HUDEP-2 (cell line): ENCODE data around the gene KRTAP20-2.

Experiments used
- DNase-seq, 76 experiments: peaks; one replicate each; lab custom pipeline; 2025; ENCODE audit not compliant: unreplicated experiment in 76 of 76; lab: John Stamatoyannopoulos, UW

KRTAP20-2 gene

DNA sequence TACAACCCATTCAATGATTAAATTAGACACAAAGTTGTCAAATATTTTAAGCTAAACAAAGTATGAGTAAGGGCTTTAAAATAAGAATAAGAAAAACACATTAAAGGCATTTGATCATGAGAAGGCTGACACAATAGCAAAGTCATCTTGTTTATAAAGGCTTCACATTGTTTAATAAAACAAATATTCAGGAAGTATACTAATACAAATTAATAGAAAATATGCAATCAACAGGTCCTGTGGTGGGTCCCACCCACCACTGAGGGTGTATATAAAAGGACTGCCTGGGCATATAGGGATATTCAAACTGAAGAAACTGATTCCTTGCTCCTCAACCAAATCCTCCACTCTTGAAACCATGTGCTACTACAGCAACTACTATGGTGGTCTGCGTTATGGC lies at the start of gene KRTAP20-2:
Gene KRTAP20-2 (plus strand): TSS at position 301 of the 400 bp plus-strand sequence. CDS start 58 bp downstream, at position 359.
- no peak for DNase-seq

DNA sequence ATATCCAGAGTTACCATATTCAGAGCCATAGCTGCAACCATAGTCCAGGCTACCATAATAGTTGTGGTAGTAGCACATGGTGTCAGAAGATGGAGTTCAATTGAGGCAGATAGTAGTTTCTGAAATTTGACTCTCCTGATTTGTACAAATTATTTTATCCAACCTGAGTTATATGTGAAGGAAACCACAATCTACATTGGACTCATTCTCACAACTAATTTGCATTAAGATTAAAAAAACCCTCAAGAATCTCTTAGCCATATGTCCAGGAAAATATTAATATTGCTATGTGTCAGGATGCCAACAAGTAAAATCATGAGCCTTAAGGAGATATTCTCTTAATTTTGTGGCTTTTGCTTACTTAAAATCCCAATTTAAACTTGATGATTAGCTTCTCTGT lies 44.7 kb upstream of the KRTAP20-2 start, which contains the start of gene KRTAP22-2:
Gene KRTAP22-2 (minus strand): TSS at position 101 of the 400 bp plus-strand sequence.
- DNase-seq, result no peak

DNA sequence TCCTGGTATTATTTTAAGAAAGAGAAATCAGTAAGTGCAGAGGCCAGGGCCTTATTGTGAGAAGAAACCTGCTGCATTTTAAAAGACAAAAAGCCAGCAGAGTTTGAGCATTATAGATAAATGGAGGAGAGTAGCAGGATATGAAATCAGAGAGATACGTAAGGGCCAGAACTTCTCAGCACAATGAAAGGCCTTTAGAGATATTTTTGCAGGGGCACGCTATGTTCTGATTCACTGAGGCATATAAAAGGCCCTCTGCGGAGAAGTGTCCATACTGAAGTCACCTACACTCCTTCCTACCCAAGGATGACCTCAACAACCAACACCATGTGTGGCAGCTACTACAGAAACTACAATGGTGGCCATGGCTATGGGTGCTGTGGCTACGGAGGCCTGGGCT lies 42.9 kb upstream of the KRTAP20-2 start, which contains the start of gene KRTAP6-3:
Gene KRTAP6-3 (plus strand): TSS at position 301 of the 400 bp plus-strand sequence. CDS start 6 bp downstream, at position 307.
- no peak for DNase-seq

DNA sequence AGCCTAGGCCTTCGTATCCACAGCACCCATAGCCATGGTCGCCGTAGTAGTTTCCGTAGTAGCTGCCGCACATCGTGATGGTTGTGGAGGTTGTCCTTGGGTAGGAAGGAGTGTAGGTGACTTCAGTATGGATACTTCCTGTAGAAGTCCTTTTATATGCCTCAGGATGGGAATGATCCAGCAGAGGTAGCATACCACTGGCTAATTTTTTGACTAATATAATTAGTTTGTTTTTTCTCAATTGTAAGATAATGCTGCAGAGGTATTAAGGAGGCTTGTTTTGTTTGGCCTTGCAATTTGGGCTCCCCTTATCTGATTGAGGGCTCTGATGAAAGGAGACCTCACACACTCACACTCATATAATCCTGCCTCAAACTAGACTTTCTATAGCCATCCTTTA lies 36.2 kb upstream of the KRTAP20-2 start, which contains the start of gene KRTAP6-2:
Gene KRTAP6-2 (minus strand): TSS at position 101 of the 400 bp plus-strand sequence. CDS start 28 bp downstream, at position 73.
- no peak for DNase-seq

DNA sequence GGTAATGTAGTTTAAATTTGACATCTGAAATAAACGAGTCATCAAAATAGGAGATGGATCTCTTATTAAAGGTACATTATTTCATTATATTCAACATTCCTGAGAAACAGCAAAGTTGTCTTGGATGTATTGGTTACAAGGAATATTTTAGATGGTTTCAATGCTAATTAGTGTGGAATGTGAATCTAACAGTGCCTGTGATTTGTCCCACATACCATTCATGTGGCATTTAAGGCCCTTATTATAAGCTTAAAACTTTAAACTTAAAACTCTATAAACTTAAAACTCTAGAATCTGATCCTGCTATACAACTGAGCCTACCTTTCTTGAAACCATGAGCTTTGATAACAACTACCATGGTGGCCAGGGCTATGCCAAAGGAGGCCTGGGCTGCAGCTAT lies 34.2 kb upstream of the KRTAP20-2 start, which contains the start of gene KRTAP22-1:
Gene KRTAP22-1 (plus strand): TSS at position 301 of the 400 bp plus-strand sequence.
- no peak for DNase-seq

DNA sequence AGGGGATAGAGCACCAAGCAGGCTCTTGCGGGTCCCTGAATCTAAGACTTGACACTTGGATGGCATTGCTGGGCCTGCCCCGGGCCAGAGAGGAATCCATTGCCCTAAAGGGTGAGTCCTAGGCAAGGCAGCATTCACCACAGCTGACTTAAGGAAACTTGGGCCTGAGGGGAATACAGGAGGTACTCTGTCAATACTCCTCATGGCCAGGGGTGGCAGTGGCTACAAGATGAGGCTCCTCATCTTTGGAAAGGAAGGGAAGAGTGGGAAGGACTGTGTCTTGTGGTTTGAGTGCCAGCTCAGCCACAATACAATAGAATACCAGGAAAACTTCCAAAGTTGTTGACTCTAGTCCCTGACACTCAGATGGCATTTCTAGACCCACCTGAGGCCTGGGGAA lies 29.0 kb upstream of the KRTAP20-2 start:
- DNase-seq, result no peak

DNA sequence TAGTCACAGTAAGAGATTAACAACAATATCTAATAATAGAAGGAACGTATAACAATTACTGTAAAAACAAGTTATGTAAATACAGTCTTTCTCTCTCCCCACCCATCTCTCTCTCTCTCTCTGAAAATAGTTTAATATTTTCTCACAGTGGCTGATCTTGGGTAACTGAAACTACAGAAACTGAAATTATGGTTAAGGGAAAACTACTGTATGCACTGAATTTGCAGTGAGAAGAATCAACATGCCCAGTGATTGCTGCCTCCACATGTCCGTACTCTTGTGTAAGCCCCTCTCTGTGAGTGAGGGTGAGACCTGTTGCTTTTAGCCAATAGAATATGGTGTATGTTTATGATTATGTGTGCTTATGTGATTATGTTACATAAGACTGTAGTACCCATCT lies 22.9 kb upstream of the KRTAP20-2 start:
- DNase-seq, result no peak

DNA sequence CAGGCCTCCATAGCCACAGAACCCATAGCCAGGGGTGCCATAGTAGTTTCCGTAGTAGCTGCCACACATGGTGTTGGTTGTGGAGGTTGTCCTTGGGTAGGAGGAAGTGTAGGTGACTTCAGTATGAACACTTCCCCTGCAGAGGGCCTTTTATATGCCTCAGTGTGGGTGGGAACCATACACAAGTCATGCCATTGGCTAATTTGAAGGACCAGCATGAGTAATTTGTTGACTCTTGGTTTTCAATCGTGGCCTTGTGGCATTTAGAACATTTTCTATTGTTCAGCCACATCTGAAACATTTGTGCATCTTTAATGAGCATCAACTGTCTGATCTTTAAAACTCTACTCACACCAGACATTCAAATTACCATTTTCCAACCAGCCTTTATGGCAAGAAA lies 21.2 kb upstream of the KRTAP20-2 start, which contains the start of gene KRTAP6-1:
Gene KRTAP6-1 (minus strand): TSS at position 95 of the 400 bp plus-strand sequence. CDS start 26 bp downstream, at position 69.
- DNase-seq, result no peak

DNA sequence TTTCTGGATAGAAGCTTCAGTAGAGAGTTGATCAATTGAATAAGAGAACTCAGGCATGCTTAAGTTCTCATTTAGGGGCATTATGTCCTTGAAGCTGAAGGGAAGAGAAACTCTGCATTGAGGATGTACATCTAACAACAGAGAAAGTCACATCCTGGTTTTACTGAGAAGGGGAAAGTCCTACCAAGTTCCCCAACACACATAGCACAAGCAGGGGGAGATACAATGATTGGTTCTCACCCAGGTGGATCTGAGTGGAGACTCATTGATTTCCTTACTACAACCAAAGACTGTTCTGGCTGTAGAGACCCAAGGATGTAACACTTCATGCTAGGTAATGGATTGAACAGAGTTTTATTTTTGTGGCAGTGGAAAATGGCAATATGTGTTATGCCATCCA lies 19.8 kb upstream of the KRTAP20-2 start:
- no peak for DNase-seq

DNA sequence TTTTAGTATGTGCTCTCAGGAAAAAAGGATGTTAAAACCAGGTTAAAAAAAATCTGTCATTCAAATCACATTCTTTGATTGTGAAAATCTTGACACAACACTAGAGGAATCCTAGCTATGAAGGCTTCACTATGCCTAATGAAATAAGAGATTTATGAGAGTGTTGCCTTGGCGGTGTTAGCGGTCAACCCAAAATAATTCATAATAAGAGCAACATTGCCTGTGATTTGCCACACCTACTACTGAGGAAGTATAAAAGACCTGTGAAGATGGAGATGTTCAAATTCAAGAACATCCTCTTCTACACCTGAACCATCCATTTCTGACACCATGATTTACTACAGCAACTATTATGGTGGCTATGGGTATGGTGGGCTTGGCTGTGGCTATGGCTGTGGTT lies 18.9 kb upstream of the KRTAP20-2 start, which contains the start of gene KRTAP20-1:
Gene KRTAP20-1 (plus strand): TSS at position 301 of the 400 bp plus-strand sequence. CDS start 30 bp downstream, at position 331.
- DNase-seq, result no peak

DNA sequence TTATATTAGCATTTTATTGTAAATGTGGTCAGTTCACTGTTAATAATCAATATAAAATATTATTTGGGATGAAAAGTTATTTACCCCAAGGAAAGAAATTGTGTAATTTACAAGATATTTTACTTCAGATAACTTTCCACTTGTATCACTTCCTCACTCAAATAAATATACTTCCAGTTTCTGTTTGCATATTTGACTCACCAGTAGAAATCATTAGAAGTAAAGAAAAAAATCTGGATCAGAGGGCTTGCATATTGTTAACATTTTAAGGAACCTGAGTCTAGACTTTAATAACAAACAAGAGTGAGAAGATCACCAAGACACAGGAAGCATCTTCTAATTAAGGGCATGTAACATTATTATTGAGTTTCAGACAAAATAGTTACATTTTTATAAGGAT lies 14.9 kb upstream of the KRTAP20-2 start:
- no peak for DNase-seq

DNA sequence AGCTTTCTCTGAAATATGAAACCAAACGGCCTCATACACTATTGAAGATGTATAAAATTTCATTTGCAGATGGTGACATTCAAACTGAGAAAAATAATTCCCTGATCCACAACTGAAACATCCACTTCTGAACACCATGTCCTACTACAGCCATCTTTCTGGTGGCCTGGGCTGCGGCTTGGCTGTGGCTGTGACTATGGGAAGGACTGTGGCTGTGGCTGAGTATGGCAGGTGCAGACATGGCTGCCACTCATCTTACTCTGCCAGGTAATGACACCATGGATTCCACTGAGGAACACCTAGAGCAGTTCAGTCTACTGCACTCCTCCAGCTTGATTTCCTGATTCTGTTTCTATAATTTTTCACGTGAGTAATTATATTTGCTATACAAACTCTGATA lies 14.5 kb upstream of the KRTAP20-2 start, which contains the start of gene KRTAP20-4:
Gene KRTAP20-4 (plus strand): TSS at position 106 of the 400 bp plus-strand sequence.
- no peak for DNase-seq

DNA sequence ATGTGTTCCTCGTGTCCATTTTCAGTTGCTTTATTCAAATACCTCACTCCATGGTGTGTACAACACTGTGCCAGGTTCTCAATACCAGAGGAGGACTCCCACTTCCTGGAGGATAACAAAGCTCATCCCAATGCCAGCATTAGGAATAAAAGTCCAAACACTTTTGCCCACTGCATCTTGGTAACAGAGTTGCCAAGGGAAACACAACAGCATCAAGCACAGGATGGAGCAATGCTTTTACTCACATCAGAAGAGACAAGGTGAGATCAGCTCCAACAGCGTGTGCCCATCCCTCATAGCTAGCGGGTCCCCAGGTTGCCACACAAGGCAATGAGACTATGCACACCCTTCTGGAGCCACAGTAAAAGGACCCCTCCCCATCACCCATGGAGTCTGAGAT lies 11.6 kb upstream of the KRTAP20-2 start:
- DNase-seq, result no peak

DNA sequence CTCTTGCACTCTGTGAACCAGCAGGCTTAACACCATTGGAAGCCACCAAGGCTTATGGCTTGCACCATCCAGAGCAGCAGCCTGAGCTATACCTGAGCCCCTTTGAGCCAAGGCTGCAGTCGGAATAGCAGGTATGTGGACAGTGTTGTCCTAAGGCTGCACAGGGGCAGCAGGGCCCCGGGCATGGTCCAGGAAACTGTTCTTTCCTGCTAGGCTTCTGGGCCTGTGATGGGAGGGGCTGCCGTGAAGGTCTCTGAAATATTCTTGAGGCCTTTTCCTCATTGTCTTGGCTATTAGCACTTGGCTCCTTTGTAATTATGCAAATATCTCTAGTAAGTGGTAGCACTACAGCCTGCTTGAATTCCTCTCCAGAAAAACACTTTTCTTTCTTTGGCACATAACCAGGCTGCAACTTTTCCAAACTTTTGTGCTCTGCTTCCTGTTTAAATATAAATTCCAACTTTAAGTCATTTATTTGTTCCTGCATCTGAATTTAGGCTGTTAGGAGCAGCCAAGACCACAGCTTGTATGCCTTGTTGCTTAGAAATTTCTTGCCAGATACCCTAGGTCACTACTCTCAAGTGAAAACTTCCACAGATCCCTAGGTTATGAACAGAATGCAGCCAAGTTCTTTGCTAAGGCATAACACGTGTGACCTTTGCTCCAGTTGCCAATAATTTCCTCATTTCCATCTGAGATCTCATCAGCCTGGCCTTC lies 9.4 kb upstream of the KRTAP20-2 start:
- no peak for DNase-seq

DNA sequence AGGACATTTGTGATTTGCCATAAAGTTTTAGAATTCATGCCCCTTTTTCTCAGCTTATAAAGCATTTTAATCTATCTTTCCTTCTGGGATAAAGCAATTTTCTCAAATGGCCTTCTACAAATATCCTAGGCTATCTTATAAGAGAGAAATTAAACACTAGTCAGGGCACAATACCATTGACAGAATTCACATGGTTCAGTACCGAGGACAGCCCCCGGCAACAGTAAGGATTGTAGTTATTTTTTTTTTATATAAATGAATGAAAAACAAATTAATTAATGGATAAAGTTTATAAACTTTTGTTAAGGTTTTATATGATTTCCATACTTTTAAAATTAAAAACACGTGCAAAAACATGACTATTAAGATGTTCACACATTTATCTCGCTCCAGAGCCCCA lies 6.9 kb upstream of the KRTAP20-2 start:
- no peak for DNase-seq

DNA sequence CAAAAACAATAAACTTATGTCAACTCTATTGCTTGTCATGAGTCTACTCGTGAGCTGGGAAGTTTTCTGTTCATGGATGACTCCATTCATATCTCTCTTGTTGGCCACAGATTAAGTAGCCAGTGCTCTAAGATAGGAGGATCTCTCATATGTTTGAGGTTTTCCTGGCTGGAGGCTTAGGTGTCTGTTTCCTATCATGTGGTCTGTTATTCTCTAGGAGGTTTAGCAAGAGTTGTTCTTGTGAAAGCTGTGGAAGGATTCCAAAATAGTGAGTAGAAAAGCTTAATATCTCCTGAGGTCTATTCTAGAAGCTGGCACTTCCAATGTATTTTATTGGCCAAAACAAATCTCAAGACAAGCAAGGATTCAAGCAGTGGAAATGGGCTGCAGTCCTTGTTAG lies 5.8 kb upstream of the KRTAP20-2 start:
- DNase-seq, result no peak

DNA sequence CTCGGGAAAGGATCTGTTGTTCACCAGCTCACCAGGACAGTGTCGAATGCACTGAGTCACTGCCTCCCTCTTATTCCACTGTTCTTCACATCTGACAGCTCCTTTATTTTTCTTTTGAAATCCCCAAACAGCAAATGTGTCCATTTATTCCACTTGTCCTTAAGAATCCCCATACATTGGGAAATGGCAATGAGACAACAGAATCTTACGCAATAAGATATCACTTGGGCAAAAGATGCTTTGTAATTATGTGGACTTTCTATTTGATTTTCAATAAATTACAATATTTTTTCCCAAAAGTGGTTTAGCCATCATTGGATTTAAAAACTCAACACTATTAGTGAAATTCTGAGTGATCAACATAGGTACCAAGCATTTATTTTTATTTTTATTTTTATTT lies 3.7 kb downstream of the KRTAP20-2 start:
- DNase-seq, result no peak

DNA sequence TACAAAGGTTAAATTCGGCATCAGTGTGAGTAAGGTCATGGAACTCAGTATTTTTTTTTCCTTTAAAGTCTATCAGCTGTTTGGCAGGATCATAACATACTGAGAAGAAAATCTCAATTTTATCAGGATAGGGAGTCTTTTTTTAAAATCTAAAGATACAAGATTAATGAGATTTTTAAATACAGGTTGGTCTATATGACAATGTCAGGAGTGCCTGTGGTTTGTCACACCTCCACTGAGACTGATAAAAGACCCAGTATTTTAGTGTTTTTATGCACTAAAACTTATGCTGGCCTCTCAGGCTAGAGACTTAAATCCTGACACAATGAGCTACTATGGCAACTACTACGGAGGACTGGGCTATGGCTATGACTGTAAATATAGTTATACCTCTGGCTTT lies 7.6 kb downstream of the KRTAP20-2 start, which contains the start of gene KRTAP20-3:
Gene KRTAP20-3 (plus strand): TSS at position 301 of the 400 bp plus-strand sequence.
- no peak for DNase-seq

DNA sequence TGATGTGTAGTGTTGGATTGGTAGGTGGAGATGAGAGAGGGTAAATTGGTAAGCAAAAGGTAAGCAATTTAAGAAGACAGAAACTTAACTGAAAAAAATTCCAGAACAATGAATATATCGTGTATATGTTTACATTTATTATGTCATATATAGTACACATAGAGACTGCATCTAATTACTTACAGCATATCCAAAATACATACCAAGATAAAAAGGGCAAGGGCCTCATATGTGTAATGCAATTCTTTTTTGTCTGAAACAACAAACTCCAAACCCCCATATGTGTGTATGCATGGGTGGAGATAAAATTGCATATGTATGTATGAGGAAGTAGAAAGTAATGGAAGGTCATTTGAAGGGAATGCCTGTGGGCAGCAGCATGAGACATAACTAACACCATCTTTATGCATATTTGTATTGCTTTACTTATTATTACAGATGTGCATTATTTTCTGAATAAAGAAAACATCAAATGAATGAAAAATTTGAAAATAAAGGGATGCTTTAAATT lies 12.0 kb downstream of the KRTAP20-2 start:
- DNase-seq, result no peak

DNA sequence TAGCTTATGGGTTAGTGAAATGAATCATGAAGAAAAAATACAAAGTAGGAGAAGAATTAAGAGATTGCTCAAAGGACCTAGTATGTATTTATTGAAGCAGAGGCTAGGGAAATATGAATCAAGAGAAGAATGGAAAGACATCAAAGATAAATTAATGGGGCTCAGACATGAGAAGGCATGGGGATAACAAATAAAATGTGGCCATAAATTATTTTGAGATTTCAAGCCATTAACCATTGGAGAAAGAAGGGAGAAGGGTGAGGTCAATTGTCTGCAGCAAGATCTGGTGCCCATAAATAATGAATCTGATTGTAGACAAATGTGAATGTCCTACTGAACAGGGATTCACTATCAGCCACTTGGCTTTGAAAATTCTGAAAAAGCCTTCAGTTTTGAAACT lies 17.9 kb downstream of the KRTAP20-2 start:
- no peak for DNase-seq

DNA sequence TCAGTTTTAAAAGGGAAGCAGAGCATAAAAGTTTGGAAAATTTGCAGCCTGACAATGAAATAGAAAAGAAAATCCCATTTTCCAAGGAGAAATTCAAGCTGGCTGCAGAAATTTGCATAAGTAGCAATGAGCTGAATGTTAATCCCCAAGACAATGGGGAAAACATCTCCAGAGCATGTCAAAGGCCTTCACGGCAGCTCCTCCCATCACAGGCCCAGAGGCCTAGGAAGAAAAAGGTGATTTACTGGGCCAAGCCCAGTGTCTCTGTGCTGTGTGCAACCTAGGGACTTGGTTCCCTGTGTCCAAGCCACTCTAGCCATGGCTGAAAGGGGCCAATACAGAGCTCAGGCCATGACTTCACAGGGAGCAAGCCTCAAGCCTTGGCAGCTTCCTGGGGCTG lies 33.8 kb downstream of the KRTAP20-2 start:
- DNase-seq, result no peak
